ENCODE measurements around the gene RABGAP1L.

GRCh38 chr1:174606471-174606870 lies 447.2 kb downstream of the RABGAP1L start:
- no peak for TF ChIP-seq CTCF (conservative IDR thresholded peaks at IDR 0.05; ENCODE audit: low read length)
- TF ChIP-seq EZH2phosphoT487 (IDR thresholded peaks at IDR 0.05; ENCODE audit: borderline replicate concordance): no peak
